OCI-LY1 (cell line): Measurements from ENCODE around the gene ADAMTS9.

Source experiments
- CTCF ChIP-seq: fragments of 200-600 bp; sonication (generic), shearing (Covaris generic); IDR thresholded peaks from 2 replicates; pipeline ENCODE4 v1.5.1; 2017; ENCODE audit warnings: mild to moderate bottlenecking, antibody characterized with exemption, low read length, moderate library complexity, mixed read lengths
- EZH2 ChIP-seq: fragments of 200-600 bp; sonication (generic), shearing (Covaris generic); IDR thresholded peaks from 2 replicates; pipeline ENCODE4 v1.8.0; 2017; ENCODE audit warnings: borderline replicate concordance, mixed run types, mild to moderate bottlenecking, antibody characterized with exemption, low read length, moderate library complexity, mixed read lengths

- no peak for TF ChIP-seq EZH2
- no peak for TF ChIP-seq CTCF
Measured at GRCh38 chr3:64551697-64552096, 136.1 kb downstream of the ADAMTS9 start.
